Sigmoid colon (tissue), 3 donors: ENCODE data around the gene CDKL2.

Experiments
- CTCF ChIP-seq, 4 experiments: fragments of 450-650 bp in 3 of 4; fragments of 200-600 bp in 1 of 4; IDR thresholded peaks; one replicate each; pipeline ENCODE4 v1.5.1; 2016 to 2019; ENCODE audit warnings: antibody characterized with exemption in 4 of 4, mild to moderate bottlenecking in 3 of 4, moderate library complexity in 2 of 4
- POLR2A ChIP-seq, 2 donors: fragments of 450-650 bp; IDR thresholded peaks; one replicate each; pipeline ENCODE4 v1.6.1; 2016; ENCODE audit warnings: antibody characterized with exemption in 2 of 2, mild to moderate bottlenecking in 2 of 2, moderate library complexity in 2 of 2

GRCh38 chr4:75598390-75598789, 31.9 kb downstream of the CDKL2 start:
- TF ChIP-seq POLR2A (IDR thresholded peaks at IDR 0.05) (no peak), CTCF (IDR thresholded peaks at IDR 0.05) (no peak)
